Mononuclear cell (primary cell): ENCODE results near the gene FNDC7. TPM values are rescaled to one million over a fixed set of nuclear protein-coding genes. Genes with fewer than 3 reads are reported as not detected.
"Not testable (repeated sequence)": the region's sequence is repeated elsewhere in the genome, so short reads cannot be mapped to it uniquely, and the experiment has no call there.

ENCODE experiments used
- H3K27me3 ChIP-seq: 2 replicates; pipeline ENCODE4 v1.6.0; 2011; ENCODE audit warnings: low read length, control low read depth; ENCODE audit not compliant: insufficient read depth
- H3K4me1 ChIP-seq: 2 replicates; pipeline ENCODE4 v1.5.1; 2011; ENCODE audit warnings: mild to moderate bottlenecking, low read length, control low read depth; ENCODE audit not compliant: insufficient read depth
- H3K4me3 ChIP-seq: 2 replicates; pipeline ENCODE4 v1.5.1; 2011; ENCODE audit warnings: mild to moderate bottlenecking, low read length, moderate library complexity
- H3K9me3 ChIP-seq: 2 replicates; pipeline ENCODE4 v1.5.1; 2011; ENCODE audit warnings: low read depth, mild to moderate bottlenecking, control low read depth, low read length
- total RNA-seq: library from RNA; depleted of rRNA; stranded (reverse); fragments of >200 nt; gene quantifications from one replicate; pipeline ENCODE4 v1.2.3, GENCODE V29; 2012

Gene FNDC7
- total RNA-seq, 1 donor = 0.21 TPM

DNA sequence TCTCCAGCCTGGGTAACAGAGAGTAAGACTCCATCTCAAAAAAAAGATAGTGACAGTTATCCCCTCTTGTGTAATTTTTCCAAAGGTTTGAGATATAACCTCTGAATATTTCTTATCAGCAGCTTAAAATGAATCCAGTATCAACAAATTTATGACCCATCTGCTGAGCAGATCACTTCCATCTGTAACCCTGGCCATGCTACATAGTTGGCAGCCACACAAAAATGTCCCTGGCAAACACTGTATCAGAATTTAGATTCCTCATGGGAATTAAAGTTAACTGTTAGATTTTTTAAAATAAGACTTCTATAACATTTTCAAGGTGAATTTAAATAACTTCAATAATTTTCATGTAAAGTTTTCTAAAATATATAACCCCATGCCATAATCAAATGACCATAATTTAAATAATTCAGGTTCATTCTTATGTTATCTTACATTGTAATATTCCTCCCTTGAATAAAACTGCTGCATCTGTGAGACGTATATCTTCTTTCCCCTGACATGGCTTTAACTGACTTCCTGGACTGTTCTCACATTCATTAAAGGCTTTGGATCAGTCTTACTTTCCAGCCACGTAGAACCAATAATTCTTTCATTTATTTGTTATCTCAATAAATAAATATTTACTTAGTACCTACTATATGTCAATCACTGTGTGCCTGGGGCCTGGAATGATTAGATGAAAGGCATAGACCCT lies 25.9 kb upstream of the FNDC7 start:
- H3K4me1 ChIP-seq = peaks cover 8% of the 10 kb centered on the region
- no peaks in the 10 kb centered on the region for H3K9me3 ChIP-seq
- H3K4me3 ChIP-seq = no peak overlapping the region
- H3K27me3 ChIP-seq = no peaks in the 10 kb centered on the region

- Histone ChIP-seq H3K27me3 (no peaks in the 10 kb centered on the region), H3K4me3 (peak overlapping the region; percentile 68), H3K4me1 (peaks cover 23% of the 10 kb centered on the region), H3K9me3 (no peaks in the 10 kb centered on the region)
Observed at GRCh38 chr1:108691128-108691941, 21.4 kb upstream of the FNDC7 start.

- peak within 1 kb of the TSS; percentile 68 for H3K4me3 ChIP-seq
- H3K4me1 ChIP-seq = peaks cover 23% of the 10 kb centered on the region
Observed at GRCh38 chr1:108691942-108692723, 20.6 kb upstream of the FNDC7 start, which contains the start of gene PRPF38B. PRPF38B (plus strand) TSS chr1:108692310; CDS start chr1:108692592, 282 bp downstream.

GRCh38 chr1:108692724-108693655 lies 19.7 kb upstream of the FNDC7 start:
- H3K4me3 ChIP-seq = peak overlapping the region; percentile 68

More at GRCh38 chr1:108691942-108692723, 20.6 kb upstream of the FNDC7 start, which contains the start of gene PRPF38B:
- Histone ChIP-seq H3K27me3 (no peaks in the 10 kb centered on the region), H3K9me3 (no peaks in the 10 kb centered on the region)

DNA sequence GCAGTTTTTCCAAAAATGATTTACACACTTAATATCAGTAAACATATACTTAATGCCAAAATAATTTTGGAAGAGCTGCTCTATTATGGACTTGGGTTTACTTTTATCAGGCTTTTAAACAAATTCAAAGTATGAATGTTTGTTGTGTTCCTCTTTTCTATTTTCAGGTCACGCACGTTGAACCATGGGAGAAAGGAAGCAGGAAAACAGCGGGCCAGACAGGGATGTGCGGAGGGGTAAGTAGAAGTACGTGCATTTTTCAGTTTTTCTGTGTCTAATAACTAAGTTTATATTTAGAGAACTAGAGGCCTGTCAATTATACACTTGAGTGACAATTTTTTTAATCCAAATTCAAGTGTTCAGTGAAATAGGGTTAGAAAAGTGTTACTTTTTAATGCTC lies 17.2 kb upstream of the FNDC7 start:
- Histone ChIP-seq H3K4me1 (peaks cover 33% of the 10 kb centered on the region), H3K4me3 (no peak overlapping the region), H3K9me3 (no peaks in the 10 kb centered on the region), H3K27me3 (no peaks in the 10 kb centered on the region)

More at GRCh38 chr1:108692724-108693655, 19.7 kb upstream of the FNDC7 start:
- no peaks in the 10 kb centered on the region for H3K9me3 ChIP-seq
- H3K27me3 ChIP-seq = no peaks in the 10 kb centered on the region
- H3K4me1 ChIP-seq = peaks cover 23% of the 10 kb centered on the region

- H3K4me1 ChIP-seq = peaks cover 33% of the 10 kb centered on the region
- H3K27me3 ChIP-seq = no peaks in the 10 kb centered on the region
- H3K4me3 ChIP-seq = no peak overlapping the region
- H3K9me3 ChIP-seq = no peaks in the 10 kb centered on the region
Observed at GRCh38 chr1:108699375-108700332, 13.1 kb upstream of the FNDC7 start.

DNA sequence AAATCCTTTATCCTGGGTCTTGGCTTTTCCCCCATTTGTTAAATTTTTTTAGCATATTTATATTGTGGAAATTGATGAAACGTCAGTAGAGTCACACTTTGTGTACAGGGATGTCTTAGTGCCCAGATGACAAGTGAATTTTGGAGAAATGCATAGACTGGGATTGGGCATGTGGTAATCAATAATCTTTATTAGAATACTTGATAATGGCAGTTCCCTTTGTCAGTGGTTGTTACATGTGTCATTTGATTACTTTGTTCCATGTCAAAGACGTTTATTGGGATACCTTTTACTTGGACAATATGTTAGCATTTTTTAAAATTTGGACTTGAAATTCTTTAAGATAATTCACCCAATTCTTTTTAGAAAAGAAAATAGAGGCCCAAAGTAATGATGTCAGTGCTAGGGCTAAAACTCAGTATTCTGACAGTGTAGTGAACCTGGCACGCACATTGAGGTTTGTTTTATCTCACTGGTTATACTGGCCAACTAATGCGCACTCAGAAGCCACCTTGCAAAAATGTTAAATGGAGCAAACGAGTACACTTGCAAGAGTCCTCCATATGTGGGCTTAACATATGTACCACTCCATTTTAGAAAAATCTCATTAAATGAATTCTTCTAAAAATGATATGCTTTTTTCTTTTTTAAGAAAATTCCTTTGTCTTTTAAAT lies 11.4 kb upstream of the FNDC7 start:
- H3K9me3 ChIP-seq = no peaks in the 10 kb centered on the region
- H3K4me3 ChIP-seq = no peak overlapping the region
- H3K4me1 ChIP-seq = peaks cover 33% of the 10 kb centered on the region
- H3K27me3 ChIP-seq = no peaks in the 10 kb centered on the region

- not testable (repeated sequence) for H3K27me3 ChIP-seq, H3K9me3 ChIP-seq, H3K4me3 ChIP-seq
- peaks cover 33% of the 10 kb centered on the region for H3K4me1 ChIP-seq
Observed at GRCh38 chr1:108702109-108702508, 10.6 kb upstream of the FNDC7 start.

- Histone ChIP-seq H3K4me3 (no peak overlapping the region), H3K9me3 (no peaks in the 10 kb centered on the region), H3K27me3 (no peaks in the 10 kb centered on the region), H3K4me1 (peaks cover 33% of the 10 kb centered on the region)
Observed at GRCh38 chr1:108703939-108704338, 8.8 kb upstream of the FNDC7 start.

GRCh38 chr1:108704496-108704895 lies 8.2 kb upstream of the FNDC7 start:
- Histone ChIP-seq H3K4me1 (peaks cover 28% of the 10 kb centered on the region), H3K27me3 (no peaks in the 10 kb centered on the region), H3K9me3 (no peaks in the 10 kb centered on the region), H3K4me3 (no peak overlapping the region)

DNA sequence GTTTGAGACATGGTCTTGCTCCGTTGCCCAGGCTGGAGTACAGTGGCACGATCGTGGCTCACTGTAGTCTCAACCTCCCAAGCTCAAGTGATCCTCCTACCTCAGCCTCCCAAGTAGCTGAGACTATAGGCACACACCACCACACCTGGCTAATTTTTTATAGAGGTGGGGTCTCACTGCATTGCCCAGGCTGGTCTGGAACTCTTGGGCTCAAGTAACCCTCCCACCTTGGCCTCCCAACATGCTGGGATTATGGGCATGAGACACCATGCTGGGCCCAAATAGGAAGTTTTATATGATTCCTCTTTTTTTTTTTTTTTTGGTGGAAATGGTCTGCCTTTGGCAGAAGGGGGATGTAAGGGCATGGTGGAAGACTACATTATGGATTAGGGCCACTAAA lies 6.1 kb upstream of the FNDC7 start:
- H3K4me3 ChIP-seq = no peak overlapping the region
- no peaks in the 10 kb centered on the region for H3K27me3 ChIP-seq
- H3K9me3 ChIP-seq = no peaks in the 10 kb centered on the region
- peaks cover 23% of the 10 kb centered on the region for H3K4me1 ChIP-seq

GRCh38 chr1:108708691-108709660 lies 3.7 kb upstream of the FNDC7 start:
- H3K9me3 ChIP-seq = no peaks in the 10 kb centered on the region
- peaks cover 15% of the 10 kb centered on the region for H3K4me1 ChIP-seq
- no peak overlapping the region for H3K4me3 ChIP-seq
- H3K27me3 ChIP-seq = peaks cover 6% of the 10 kb centered on the region
